Measurements from ENCODE around the gene BRD4. TPM values are rescaled to one million over a fixed set of nuclear protein-coding genes. Genes with fewer than 3 reads are reported as not detected.

The BRD4 gene
- total and polyA plus RNA-seq, 2 of the 13 experiments (the other 11 are each of a cell fraction or from before 2014, with no cell fraction given): 10.5 to 11.4 TPM

GRCh38 chr19:15297416-15298224 is 34.7 kb downstream of the BRD4 start:
- Histone ChIP-seq H3K27ac (ENCODE audit: extremely low read length, insufficient read depth, low read length) (peak overlapping the region; percentile 97), H3K36me3 (replicated peaks in 1 of 2; ENCODE audit: control insufficient read depth in 1 of 2, insufficient read depth in 2 of 2, low read length in 2 of 2) (peaks cover 0 to 10% of the 10 kb centered on the region in 2 experiments; a peak in 1 of 5 replicates), H2AFZ (ENCODE audit: low read length) (no peak overlapping the region), H3K4me2 (ENCODE audit: low read depth, low read length) (peak overlapping the region; percentile 85), H3K79me2 (ENCODE audit: insufficient read depth, low read length) (peaks cover 77% of the 10 kb centered on the region), H3K4me1 (ENCODE audit: insufficient read depth, low read length) (peaks cover 100% of the 10 kb centered on the region), H3K9ac (ENCODE audit: insufficient read depth, low read depth, low read length) (peak overlapping the region; percentile 78), H4K20me1 (ENCODE audit: insufficient read depth, low read length) (no peaks in the 10 kb centered on the region; the same call in 1 of the 2 replicates), H3K9me3 (ENCODE audit: low read length) (no peaks in the 10 kb centered on the region), H3K4me3 (replicated peaks in 1 of 3; ENCODE audit: insufficient read depth in 1 of 3, low read depth in 2 of 3, low read length in 3 of 3) (peak overlapping the region in 1 of 3 experiments; percentile 58; a peak in 2 of 6 replicates), H3K27me3 (ENCODE audit: control insufficient read depth in 1 of 2, insufficient read depth in 2 of 2, low read length in 2 of 2) (no peaks in the 10 kb centered on the region)
- DNase-seq (ENCODE audit: low spot score): peak; percentile 99
- CTCF ChIA-PET (ENCODE audit: low intra/inter-chr PET ratio, low total read pairs): interaction anchor here (1.2 to 2.0 kb wide), 2 partner anchors 16 to 34 kb away, joined by 4 to 8 read pairs; no protein-coding TSS in a partner anchor
- BruUV-seq (replicated peaks): TSS peak; percentile 97
- 10% methylated on average over 10 of the region's 10 CpGs for WGBS (ENCODE audit: low lambda C conversion rate)
- peak; percentile 87 for ATAC-seq
- intact Hi-C loops (cut with micrococcal nuclease; ENCODE audit: unreplicated experiment): loop anchor here (1.0 to 5.0 kb wide), 4 partner anchors 17 to 35 kb away; partner anchors contain the start of gene BRD4
- in situ Hi-C loops (cut with HindIII; ENCODE audit: extremely low pct_ligation_motif_present, low pct_unique_long_range_greater_than_20kb): loop anchor here (5.0 kb wide), 1 partner anchor 35 kb away; the partner anchor contains the start of gene BRD4
- peak; percentile 95 for FAIRE-seq
- POLR2A ChIA-PET: interaction anchor here (0.8 to 6.3 kb wide), 11 partner anchors 9 to 121 kb away, joined by 3 to 54 read pairs (median 7); partner anchors contain the start of genes AKAP8L and BRD4
- TF ChIP-seq YY1 (IDR thresholded peaks at IDR 0.05; ENCODE audit: insufficient read depth, insufficient replicate concordance, low read depth, low read length) (no peak), TOPORS (CRISPR knock-in tag; IDR thresholded peaks at IDR 0.05) (no peak), MTA1 (CRISPR knock-in tag; IDR thresholded peaks at IDR 0.05; ENCODE audit: borderline replicate concordance) (0 out of 2 replicates have a peak, but pooled peaks have one; percentile 6), FOXA3 (CRISPR knock-in tag; IDR thresholded peaks at IDR 0.05) (peak; percentile 98), ZIK1 (CRISPR knock-in tag; IDR thresholded peaks at IDR 0.05; ENCODE audit: borderline replicate concordance, low read depth) (no peak), ZSCAN12 (CRISPR knock-in tag; IDR thresholded peaks at IDR 0.05) (no peak), RCOR2 (CRISPR knock-in tag; IDR thresholded peaks at IDR 0.05) (no peak; the same call in none of the 2 replicates), ZNF235 (CRISPR knock-in tag; IDR thresholded peaks at IDR 0.05; ENCODE audit: borderline replicate concordance) (no peak), NR2F6 (IDR thresholded peaks at IDR 0.05) (peak; percentile 65), NR2F6 (CRISPR knock-in tag; IDR thresholded peaks at IDR 0.05) (peak; percentile 73), TFE3 (CRISPR knock-in tag; IDR thresholded peaks at IDR 0.05) (peak; percentile 66), PRDM10 (CRISPR knock-in tag; IDR thresholded peaks at IDR 0.05; ENCODE audit: low read depth) (no peak), PBX3 (CRISPR knock-in tag; IDR thresholded peaks at IDR 0.05; ENCODE audit: borderline replicate concordance) (no peak), ZNF207 (IDR thresholded peaks at IDR 0.05; ENCODE audit: borderline replicate concordance) (no peak), PLRG1 (conservative IDR thresholded peaks at IDR 0.05) (no peak), ELF4 (CRISPR knock-in tag; IDR thresholded peaks at IDR 0.05; ENCODE audit: borderline replicate concordance) (no peak; the same call in 1 of the 2 replicates), ZNF883 (CRISPR knock-in tag; IDR thresholded peaks at IDR 0.05; ENCODE audit: not compliant biosample characterization) (no peak), GPN1 (CRISPR knock-in tag; IDR thresholded peaks at IDR 0.05; ENCODE audit: borderline replicate concordance) (no peak)
